RWPE2 (cell line): ENCODE results near the gene SIK3.

ENCODE experiments used
- ATAC-seq: fragments of 200-7000 bp; cut with Tn5 transposase; 3 replicates; pipeline ENCODE4 v1.9.1; 2021; ENCODE audit warnings: low read depth
- DNase-seq: peaks from one replicate; pipeline ENCODE4 v3.0.0-alpha.2; 2020; ENCODE audit warnings: low spot score
- H3K27ac ChIP-seq: fragments of 450-650 bp; 2 replicates; pipeline ENCODE4 v1.5.1; 2017; ENCODE audit warnings: mild to moderate bottlenecking; ENCODE audit not compliant: poor library complexity, severe bottlenecking
- H3K27me3 ChIP-seq: fragments of 250-450 bp; sonication (Bioruptor Pico); 2 replicates; pipeline ENCODE4 v1.5.1; 2021; ENCODE audit warnings: mild to moderate bottlenecking, moderate library complexity; ENCODE audit not compliant: insufficient read depth, poor library complexity, severe bottlenecking
- H3K36me3 ChIP-seq: fragments of 250-450 bp; sonication (Bioruptor Pico); 2 replicates; pipeline ENCODE4 v1.5.1; 2020; ENCODE audit warnings: low read depth, mild to moderate bottlenecking, moderate library complexity
- H3K4me1 ChIP-seq: fragments of 250-450 bp; sonication (Bioruptor Pico); 2 replicates; pipeline ENCODE4 v1.5.1; 2021; ENCODE audit warnings: mild to moderate bottlenecking, moderate library complexity; ENCODE audit not compliant: insufficient read depth, poor library complexity, severe bottlenecking
- H3K4me3 ChIP-seq: fragments of 250-450 bp; sonication (Bioruptor Pico); 2 replicates; pipeline ENCODE4 v1.5.1; 2021; ENCODE audit warnings: mild to moderate bottlenecking, moderate library complexity; ENCODE audit not compliant: severe bottlenecking
- H3K9me3 ChIP-seq: fragments of 250-450 bp; sonication (Bioruptor Pico); 2 replicates; pipeline ENCODE4 v1.5.1; 2021; ENCODE audit warnings: mild to moderate bottlenecking, moderate library complexity; ENCODE audit not compliant: severe bottlenecking
- TF ChIP-seq, protein P1 (sequence below): fragments of 450-650 bp; IDR thresholded peaks from one replicate; pipeline ENCODE4 v1.5.1; 2017; ENCODE audit warnings: mild to moderate bottlenecking, moderate library complexity; ENCODE audit not compliant: poor library complexity, severe bottlenecking

The SIK3 gene

GRCh38 chr11:116844722-116845121 is 253.5 kb downstream of the SIK3 start:
- H3K27me3 ChIP-seq, result no peaks in the 10 kb centered on the region
- H3K27ac ChIP-seq, result no peak overlapping the region
- no peak for ATAC-seq
- H3K4me1 ChIP-seq, result no peaks in the 10 kb centered on the region
- no peaks in the 10 kb centered on the region for H3K9me3 ChIP-seq
- peaks cover 30% of the 10 kb centered on the region for H3K36me3 ChIP-seq
- TF ChIP-seq, protein P1, sequence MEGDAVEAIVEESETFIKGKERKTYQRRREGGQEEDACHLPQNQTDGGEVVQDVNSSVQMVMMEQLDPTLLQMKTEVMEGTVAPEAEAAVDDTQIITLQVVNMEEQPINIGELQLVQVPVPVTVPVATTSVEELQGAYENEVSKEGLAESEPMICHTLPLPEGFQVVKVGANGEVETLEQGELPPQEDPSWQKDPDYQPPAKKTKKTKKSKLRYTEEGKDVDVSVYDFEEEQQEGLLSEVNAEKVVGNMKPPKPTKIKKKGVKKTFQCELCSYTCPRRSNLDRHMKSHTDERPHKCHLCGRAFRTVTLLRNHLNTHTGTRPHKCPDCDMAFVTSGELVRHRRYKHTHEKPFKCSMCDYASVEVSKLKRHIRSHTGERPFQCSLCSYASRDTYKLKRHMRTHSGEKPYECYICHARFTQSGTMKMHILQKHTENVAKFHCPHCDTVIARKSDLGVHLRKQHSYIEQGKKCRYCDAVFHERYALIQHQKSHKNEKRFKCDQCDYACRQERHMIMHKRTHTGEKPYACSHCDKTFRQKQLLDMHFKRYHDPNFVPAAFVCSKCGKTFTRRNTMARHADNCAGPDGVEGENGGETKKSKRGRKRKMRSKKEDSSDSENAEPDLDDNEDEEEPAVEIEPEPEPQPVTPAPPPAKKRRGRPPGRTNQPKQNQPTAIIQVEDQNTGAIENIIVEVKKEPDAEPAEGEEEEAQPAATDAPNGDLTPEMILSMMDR, result no peak
- DNase-seq, result no peak
- no peak overlapping the region for H3K4me3 ChIP-seq

GRCh38 chr11:116843661-116844060 is 254.6 kb downstream of the SIK3 start:
- Histone ChIP-seq H3K4me1 (no peaks in the 10 kb centered on the region), H3K27me3 (no peaks in the 10 kb centered on the region), H3K9me3 (no peaks in the 10 kb centered on the region), H3K36me3 (peaks cover 27% of the 10 kb centered on the region), H3K27ac (no peak overlapping the region), H3K4me3 (no peak overlapping the region)
- ATAC-seq (no peak), DNase-seq (no peak)
- TF ChIP-seq, protein P1, result no peak

GRCh38 chr11:116842909-116843308 is 255.3 kb downstream of the SIK3 start:
- no peak overlapping the region for H3K27ac ChIP-seq
- peaks cover 20% of the 10 kb centered on the region for H3K36me3 ChIP-seq
- DNase-seq (no peak), ATAC-seq (no peak)
- no peak overlapping the region for H3K4me3 ChIP-seq
- TF ChIP-seq, protein P1, result no peak
- no peaks in the 10 kb centered on the region for H3K9me3 ChIP-seq
- H3K4me1 ChIP-seq, result no peaks in the 10 kb centered on the region
- no peaks in the 10 kb centered on the region for H3K27me3 ChIP-seq

GRCh38 chr11:116842117-116842516 is 256.1 kb downstream of the SIK3 start:
- H3K36me3 ChIP-seq, result peaks cover 12% of the 10 kb centered on the region
- H3K9me3 ChIP-seq, result no peaks in the 10 kb centered on the region
- DNase-seq (no peak), ATAC-seq (no peak)
- TF ChIP-seq, protein P1, result no peak
- H3K27me3 ChIP-seq, result no peaks in the 10 kb centered on the region
- no peaks in the 10 kb centered on the region for H3K4me1 ChIP-seq
- H3K27ac ChIP-seq, result no peak overlapping the region
- H3K4me3 ChIP-seq, result no peak overlapping the region

- H3K4me1 ChIP-seq, result no peaks in the 10 kb centered on the region
- H3K36me3 ChIP-seq, result peaks cover 1% of the 10 kb centered on the region
- no peaks in the 10 kb centered on the region for H3K9me3 ChIP-seq
- ATAC-seq (no peak), DNase-seq (no peak)
- TF ChIP-seq, protein P1, result no peak
- H3K27ac ChIP-seq, result no peak overlapping the region
- H3K4me3 ChIP-seq, result no peak overlapping the region
- H3K27me3 ChIP-seq, result no peaks in the 10 kb centered on the region
Observed at GRCh38 chr11:116840746-116841296, 257.4 kb downstream of the SIK3 start.
